ENCODE data around the gene C12orf56.

The C12orf56 gene

GRCh38 chr12:64265839-64266238, 124.7 kb downstream of the C12orf56 start:
- no peak for ATAC-seq
- TF ChIP-seq ESRRG (CRISPR knock-in tag; IDR thresholded peaks at IDR 0.05) (no peak), TSHZ2 (CRISPR knock-in tag; IDR thresholded peaks at IDR 0.05) (no peak), CREB5 (CRISPR knock-in tag; IDR thresholded peaks at IDR 0.05; ENCODE audit: low read depth) (no peak), ZNF565 (CRISPR knock-in tag; conservative IDR thresholded peaks at IDR 0.05; ENCODE audit: low read depth) (no peak), ZNF70 (CRISPR knock-in tag; IDR thresholded peaks at IDR 0.05) (no peak), OSR1 (CRISPR knock-in tag; IDR thresholded peaks at IDR 0.05) (no peak), RARB (CRISPR knock-in tag; IDR thresholded peaks at IDR 0.05) (no peak), POU6F1 (CRISPR knock-in tag; IDR thresholded peaks at IDR 0.05; ENCODE audit: borderline replicate concordance, low read depth) (no peak), ZFP30 (CRISPR knock-in tag; IDR thresholded peaks at IDR 0.05) (no peak), TOX (CRISPR knock-in tag; IDR thresholded peaks at IDR 0.05; ENCODE audit: borderline replicate concordance) (no peak), BACH2 (CRISPR knock-in tag; IDR thresholded peaks at IDR 0.05; ENCODE audit: borderline replicate concordance) (no peak), ISL1 (CRISPR knock-in tag; IDR thresholded peaks at IDR 0.05) (no peak), SNAI2 (CRISPR knock-in tag; IDR thresholded peaks at IDR 0.05) (no peak), ZNF8 (CRISPR knock-in tag; IDR thresholded peaks at IDR 0.05) (no peak), ARNTL (CRISPR knock-in tag; IDR thresholded peaks at IDR 0.05; ENCODE audit: borderline replicate concordance, low read depth) (no peak), GLIS3 (CRISPR knock-in tag; IDR thresholded peaks at IDR 0.05) (no peak), ZFP3 (CRISPR knock-in tag; IDR thresholded peaks at IDR 0.05) (no peak), ZC3H10 (CRISPR knock-in tag; IDR thresholded peaks at IDR 0.05) (no peak)
- TF ChIP-seq, protein P1, sequence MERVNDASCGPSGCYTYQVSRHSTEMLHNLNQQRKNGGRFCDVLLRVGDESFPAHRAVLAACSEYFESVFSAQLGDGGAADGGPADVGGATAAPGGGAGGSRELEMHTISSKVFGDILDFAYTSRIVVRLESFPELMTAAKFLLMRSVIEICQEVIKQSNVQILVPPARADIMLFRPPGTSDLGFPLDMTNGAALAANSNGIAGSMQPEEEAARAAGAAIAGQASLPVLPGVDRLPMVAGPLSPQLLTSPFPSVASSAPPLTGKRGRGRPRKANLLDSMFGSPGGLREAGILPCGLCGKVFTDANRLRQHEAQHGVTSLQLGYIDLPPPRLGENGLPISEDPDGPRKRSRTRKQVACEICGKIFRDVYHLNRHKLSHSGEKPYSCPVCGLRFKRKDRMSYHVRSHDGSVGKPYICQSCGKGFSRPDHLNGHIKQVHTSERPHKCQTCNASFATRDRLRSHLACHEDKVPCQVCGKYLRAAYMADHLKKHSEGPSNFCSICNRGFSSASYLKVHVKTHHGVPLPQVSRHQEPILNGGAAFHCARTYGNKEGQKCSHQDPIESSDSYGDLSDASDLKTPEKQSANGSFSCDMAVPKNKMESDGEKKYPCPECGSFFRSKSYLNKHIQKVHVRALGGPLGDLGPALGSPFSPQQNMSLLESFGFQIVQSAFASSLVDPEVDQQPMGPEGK (CRISPR knock-in tag; IDR thresholded peaks at IDR 0.05; ENCODE audit: borderline replicate concordance), result no peak
- TF ChIP-seq, protein P2, sequence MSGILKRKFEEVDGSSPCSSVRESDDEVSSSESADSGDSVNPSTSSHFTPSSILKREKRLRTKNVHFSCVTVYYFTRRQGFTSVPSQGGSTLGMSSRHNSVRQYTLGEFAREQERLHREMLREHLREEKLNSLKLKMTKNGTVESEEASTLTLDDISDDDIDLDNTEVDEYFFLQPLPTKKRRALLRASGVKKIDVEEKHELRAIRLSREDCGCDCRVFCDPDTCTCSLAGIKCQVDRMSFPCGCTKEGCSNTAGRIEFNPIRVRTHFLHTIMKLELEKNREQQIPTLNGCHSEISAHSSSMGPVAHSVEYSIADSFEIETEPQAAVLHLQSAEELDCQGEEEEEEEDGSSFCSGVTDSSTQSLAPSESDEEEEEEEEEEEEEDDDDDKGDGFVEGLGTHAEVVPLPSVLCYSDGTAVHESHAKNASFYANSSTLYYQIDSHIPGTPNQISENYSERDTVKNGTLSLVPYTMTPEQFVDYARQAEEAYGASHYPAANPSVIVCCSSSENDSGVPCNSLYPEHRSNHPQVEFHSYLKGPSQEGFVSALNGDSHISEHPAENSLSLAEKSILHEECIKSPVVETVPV (CRISPR knock-in tag; IDR thresholded peaks at IDR 0.05), result no peak

DNA sequence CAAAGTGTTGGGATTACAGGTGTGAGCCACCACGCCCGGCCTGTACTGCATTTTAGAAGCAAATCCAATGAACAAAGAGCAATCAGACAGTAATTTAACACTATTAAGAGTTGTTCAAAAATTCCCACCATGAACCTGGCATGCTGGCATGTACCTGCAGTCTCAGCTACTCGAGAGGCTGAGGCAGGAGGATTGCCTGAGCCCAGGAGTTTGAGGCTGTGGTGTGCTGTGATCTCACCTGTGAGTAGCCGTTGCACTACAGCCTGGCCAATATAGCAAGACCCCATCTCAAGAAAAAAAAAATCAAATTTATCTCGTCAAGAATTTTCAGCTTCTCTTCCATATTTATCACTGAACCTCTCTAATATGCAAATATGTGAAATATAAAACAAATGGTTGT, 128.7 kb downstream of the C12orf56 start:
- no peak for TF ChIP-seq ZFP30 (CRISPR knock-in tag; IDR thresholded peaks at IDR 0.05)
- TF ChIP-seq GLIS3 (CRISPR knock-in tag; IDR thresholded peaks at IDR 0.05), result no peak
- no peak for TF ChIP-seq BACH2 (CRISPR knock-in tag; IDR thresholded peaks at IDR 0.05; ENCODE audit: borderline replicate concordance)
- TF ChIP-seq ZNF70 (CRISPR knock-in tag; IDR thresholded peaks at IDR 0.05), result no peak
- TF ChIP-seq TOX (CRISPR knock-in tag; IDR thresholded peaks at IDR 0.05; ENCODE audit: borderline replicate concordance), result no peak
- TF ChIP-seq ZNF8 (CRISPR knock-in tag; IDR thresholded peaks at IDR 0.05), result no peak
- no peak for ATAC-seq

- ATAC-seq, result no peak
- TF ChIP-seq, protein P2 (CRISPR knock-in tag; IDR thresholded peaks at IDR 0.05), result no peak
- TF ChIP-seq PPARA (CRISPR knock-in tag; IDR thresholded peaks at IDR 0.05; ENCODE audit: borderline replicate concordance) (no peak), POU6F1 (CRISPR knock-in tag; IDR thresholded peaks at IDR 0.05; ENCODE audit: borderline replicate concordance, low read depth) (no peak), CREB5 (CRISPR knock-in tag; IDR thresholded peaks at IDR 0.05; ENCODE audit: low read depth) (no peak), ZFP30 (CRISPR knock-in tag; IDR thresholded peaks at IDR 0.05) (no peak), TCF4 (CRISPR knock-in tag; IDR thresholded peaks at IDR 0.05; ENCODE audit: borderline replicate concordance) (no peak), ZFP3 (CRISPR knock-in tag; IDR thresholded peaks at IDR 0.05) (no peak), ISL1 (CRISPR knock-in tag; IDR thresholded peaks at IDR 0.05) (no peak)
Measured at GRCh38 chr12:64258576-64258975, 132.0 kb downstream of the C12orf56 start.
